Hepatocyte (in vitro differentiated cells): ENCODE measurements around the gene HBE1. TPM values are rescaled to one million over a fixed set of nuclear protein-coding genes. Genes with fewer than 3 reads are reported as not detected.

Experiments
- DNase-seq: peaks from one replicate; pipeline ENCODE4 v3.0.0-alpha.2; 2016; ENCODE audit warnings: low spot score
- H2AFZ ChIP-seq: fragments of 200-600 bp; sonication (generic); 2 replicates; pipeline ENCODE4 v1.6.0; 2016; ENCODE audit warnings: antibody characterized with exemption, mild to moderate bottlenecking
- H3K27ac ChIP-seq: fragments of 200-600 bp; sonication (generic); 2 replicates; pipeline ENCODE4 v1.5.1; 2016; ENCODE audit warnings: mild to moderate bottlenecking
- H3K27me3 ChIP-seq: fragments of 200-600 bp; sonication (generic); 2 replicates; pipeline ENCODE4 v1.6.1; 2016
- H3K36me3 ChIP-seq: fragments of 200-600 bp; sonication (generic); replicated peaks from 2 replicates; pipeline ENCODE4 v1.5.1; 2016; ENCODE audit warnings: low read depth; ENCODE audit not compliant: insufficient read depth
- H3K4me1 ChIP-seq: fragments of 200-600 bp; sonication (generic); 2 replicates; pipeline ENCODE4 v1.5.1; 2016; ENCODE audit warnings: mild to moderate bottlenecking, moderate library complexity; ENCODE audit not compliant: insufficient read depth
- H3K4me2 ChIP-seq: fragments of 200-600 bp; sonication (generic); 2 replicates; pipeline ENCODE4 v1.6.0; 2016
- H3K4me3 ChIP-seq: fragments of 200-600 bp; sonication (generic); 2 replicates; pipeline ENCODE4 v1.5.1; 2016; ENCODE audit warnings: mild to moderate bottlenecking
- H3K79me2 ChIP-seq: fragments of 200-600 bp; sonication (generic); 2 replicates; pipeline ENCODE4 v1.6.0; 2017; ENCODE audit warnings: mild to moderate bottlenecking
- H3K9me2 ChIP-seq: fragments of 200-600 bp; sonication (generic); replicated peaks from 2 replicates; pipeline ENCODE4 v1.6.0; 2017; ENCODE audit warnings: mild to moderate bottlenecking; ENCODE audit not compliant: insufficient read depth
- H3K9me3 ChIP-seq: fragments of 200-600 bp; sonication (generic); 2 replicates; pipeline ENCODE4 v1.5.1; 2016; ENCODE audit warnings: low read depth, mild to moderate bottlenecking
- H4K20me1 ChIP-seq: fragments of 200-600 bp; sonication (generic); 2 replicates; pipeline ENCODE4 v1.6.0; 2016; ENCODE audit warnings: mild to moderate bottlenecking; ENCODE audit not compliant: insufficient read depth, poor library complexity, severe bottlenecking
- EZH2 ChIP-seq: fragments of 200-600 bp; sonication (generic); IDR thresholded peaks from 2 replicates; pipeline ENCODE4 v1.6.1; 2016; ENCODE audit warnings: antibody characterized with exemption, mild to moderate bottlenecking, borderline replicate concordance
- EZH2phosphoT487 ChIP-seq: fragments of 200-600 bp; sonication (generic); IDR thresholded peaks from one replicate; pipeline ENCODE4 v1.6.1; 2018; ENCODE audit warnings: antibody characterized with exemption, mild to moderate bottlenecking, low read depth, moderate library complexity; ENCODE audit not compliant: unreplicated experiment, severe bottlenecking
- WGBS: methylation state at CpG from one replicate; pipeline ENCODE4 v1.1.6; 2016; ENCODE audit warnings: low lambda C conversion rate; ENCODE audit errors: missing lambda C conversion rate; 5-methylcytosine and 5-hydroxymethylcytosine counted together
- polyA plus RNA-seq: library from polyadenylated mRNA; unstranded; fragments of >200 nt; fragmentation: Nextera tagmentation; extraction: Ambion mirVana; gene quantifications from 2 replicates; pipeline ENCODE4 v1.2.1, GENCODE V29; 2016
- total RNA-seq: library from RNA; depleted of rRNA; stranded (reverse); fragments of >200 nt; gene quantifications from 2 replicates; pipeline ENCODE4 v1.2.3, GENCODE V29; 2014
- TF ChIP-seq, protein P1 (sequence below): fragments of 200-600 bp; sonication (generic); IDR thresholded peaks from 2 replicates; pipeline ENCODE4 v1.5.1; 2016; ENCODE audit warnings: antibody characterized with exemption, mild to moderate bottlenecking; ENCODE audit not compliant: poor library complexity

Gene HBE1
- total and polyA plus RNA-seq, 2 experiments from 2014 or later, result 0.25 to 1.1 TPM

DNA sequence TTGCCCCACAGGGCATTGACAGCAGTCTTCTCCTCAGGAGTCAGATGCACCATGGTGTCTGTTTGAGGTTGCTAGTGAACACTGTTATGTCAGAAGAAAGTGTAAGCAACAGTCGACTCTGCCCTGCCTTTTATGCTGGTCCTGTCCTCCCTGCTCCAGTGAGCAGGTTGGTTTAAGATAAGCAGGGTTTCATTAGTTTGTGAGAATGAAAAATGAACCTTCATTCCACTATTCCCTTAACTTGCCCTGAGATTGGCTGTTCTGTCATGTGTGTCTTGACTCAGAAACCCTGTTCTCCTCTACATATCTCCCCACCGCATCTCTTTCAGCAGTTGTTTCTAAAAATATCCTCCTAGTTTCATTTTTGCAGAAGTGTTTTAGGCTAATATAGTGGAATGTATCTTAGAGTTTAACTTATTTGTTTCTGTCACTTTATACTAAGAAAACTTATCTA lies 35.3 kb downstream of the HBE1 start, which contains the start of gene HBD:
HBD (minus strand) TSS at position 103 of the 454 bp plus-strand sequence; CDS start at position 53, 50 bp downstream.
- no peak for DNase-seq
- H3K9me3 ChIP-seq, result no peaks in the 10 kb centered on the region
- H3K79me2 ChIP-seq, result no peaks in the 10 kb centered on the region
- no peak within 1 kb of the TSS for H3K27ac ChIP-seq
- no peaks in the 10 kb centered on the region for H3K4me1 ChIP-seq
- H3K36me3 ChIP-seq, result no peaks in the 10 kb centered on the region
- no peaks in the 10 kb centered on the region for H3K27me3 ChIP-seq
- H4K20me1 ChIP-seq, result no peaks in the 10 kb centered on the region
- no peak within 1 kb of the TSS for H3K4me2 ChIP-seq
- no peak within 1 kb of the TSS for H2AFZ ChIP-seq
- TF ChIP-seq EZH2 (no peak), EZH2phosphoT487 (no peak)
- TF ChIP-seq, protein P1, sequence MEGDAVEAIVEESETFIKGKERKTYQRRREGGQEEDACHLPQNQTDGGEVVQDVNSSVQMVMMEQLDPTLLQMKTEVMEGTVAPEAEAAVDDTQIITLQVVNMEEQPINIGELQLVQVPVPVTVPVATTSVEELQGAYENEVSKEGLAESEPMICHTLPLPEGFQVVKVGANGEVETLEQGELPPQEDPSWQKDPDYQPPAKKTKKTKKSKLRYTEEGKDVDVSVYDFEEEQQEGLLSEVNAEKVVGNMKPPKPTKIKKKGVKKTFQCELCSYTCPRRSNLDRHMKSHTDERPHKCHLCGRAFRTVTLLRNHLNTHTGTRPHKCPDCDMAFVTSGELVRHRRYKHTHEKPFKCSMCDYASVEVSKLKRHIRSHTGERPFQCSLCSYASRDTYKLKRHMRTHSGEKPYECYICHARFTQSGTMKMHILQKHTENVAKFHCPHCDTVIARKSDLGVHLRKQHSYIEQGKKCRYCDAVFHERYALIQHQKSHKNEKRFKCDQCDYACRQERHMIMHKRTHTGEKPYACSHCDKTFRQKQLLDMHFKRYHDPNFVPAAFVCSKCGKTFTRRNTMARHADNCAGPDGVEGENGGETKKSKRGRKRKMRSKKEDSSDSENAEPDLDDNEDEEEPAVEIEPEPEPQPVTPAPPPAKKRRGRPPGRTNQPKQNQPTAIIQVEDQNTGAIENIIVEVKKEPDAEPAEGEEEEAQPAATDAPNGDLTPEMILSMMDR, result no peak
- no peak within 1 kb of the TSS for H3K4me3 ChIP-seq
- H3K9me2 ChIP-seq, result no peaks in the 10 kb centered on the region
- 69% methylated on average over 2 of the region's 2 CpGs for WGBS

DNA sequence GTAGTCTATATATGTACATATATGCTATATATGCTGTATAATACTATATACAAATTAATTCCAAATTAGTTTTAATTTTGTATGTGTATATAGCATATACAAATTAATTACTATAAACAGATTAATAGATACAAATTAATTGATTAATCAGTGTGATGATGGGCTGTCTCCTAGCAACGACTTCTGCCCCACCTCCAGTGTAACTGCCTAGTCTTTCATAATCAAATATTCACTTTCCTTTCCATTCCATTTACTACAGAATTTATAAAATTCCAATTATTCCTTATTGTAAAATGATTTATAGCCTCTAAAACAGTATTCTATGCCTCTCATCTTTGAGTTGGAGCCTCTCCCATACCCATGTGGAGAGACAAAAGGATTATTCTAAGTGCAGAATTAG lies 36.4 kb downstream of the HBE1 start:
- H3K4me1 ChIP-seq, result no peaks in the 10 kb centered on the region
- no peak overlapping the region for H3K27ac ChIP-seq
- no peak overlapping the region for H3K4me2 ChIP-seq
- no peak for TF ChIP-seq EZH2
- H3K36me3 ChIP-seq, result no peaks in the 10 kb centered on the region
- H2AFZ ChIP-seq, result no peak overlapping the region
- H3K4me3 ChIP-seq, result no peak overlapping the region
- H4K20me1 ChIP-seq, result no peaks in the 10 kb centered on the region
- no peak for DNase-seq
- H3K9me3 ChIP-seq, result no peaks in the 10 kb centered on the region
- WGBS, result 86% methylated on average over 1 of the region's 1 CpG
- no peaks in the 10 kb centered on the region for H3K79me2 ChIP-seq
- no peaks in the 10 kb centered on the region for H3K9me2 ChIP-seq
- H3K27me3 ChIP-seq, result no peaks in the 10 kb centered on the region

DNA sequence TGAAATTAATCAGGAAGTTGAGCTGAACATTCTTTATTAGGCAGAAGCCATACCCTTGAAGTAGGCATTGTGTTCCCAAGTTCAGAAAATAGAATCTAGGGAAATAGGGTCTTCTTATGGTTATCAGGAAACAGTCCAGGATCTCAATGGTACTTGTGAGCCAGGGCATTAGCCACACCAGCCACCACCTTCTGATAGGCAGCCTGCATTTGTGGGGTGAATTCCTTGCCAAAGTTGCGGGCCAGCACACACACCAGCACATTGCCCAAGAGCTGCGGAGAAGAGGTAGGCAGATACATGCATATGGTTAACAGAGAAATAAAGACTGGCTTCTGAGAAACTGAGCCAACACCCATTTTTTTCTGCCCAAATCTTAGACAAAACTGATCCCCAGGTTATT lies 36.9 kb downstream of the HBE1 start:
- Histone ChIP-seq H3K9me2 (no peaks in the 10 kb centered on the region), H3K27me3 (no peaks in the 10 kb centered on the region), H2AFZ (no peak overlapping the region), H3K36me3 (no peaks in the 10 kb centered on the region), H3K9me3 (no peaks in the 10 kb centered on the region), H3K4me2 (no peak overlapping the region), H4K20me1 (no peaks in the 10 kb centered on the region), H3K79me2 (no peaks in the 10 kb centered on the region), H3K27ac (no peak overlapping the region), H3K4me1 (no peaks in the 10 kb centered on the region), H3K4me3 (no peak overlapping the region)
- 97% methylated on average over 2 of the region's 2 CpGs for WGBS
- TF ChIP-seq, protein P1, result no peak
- no peak for TF ChIP-seq EZH2
- no peak for TF ChIP-seq EZH2phosphoT487
- no peak for DNase-seq

DNA sequence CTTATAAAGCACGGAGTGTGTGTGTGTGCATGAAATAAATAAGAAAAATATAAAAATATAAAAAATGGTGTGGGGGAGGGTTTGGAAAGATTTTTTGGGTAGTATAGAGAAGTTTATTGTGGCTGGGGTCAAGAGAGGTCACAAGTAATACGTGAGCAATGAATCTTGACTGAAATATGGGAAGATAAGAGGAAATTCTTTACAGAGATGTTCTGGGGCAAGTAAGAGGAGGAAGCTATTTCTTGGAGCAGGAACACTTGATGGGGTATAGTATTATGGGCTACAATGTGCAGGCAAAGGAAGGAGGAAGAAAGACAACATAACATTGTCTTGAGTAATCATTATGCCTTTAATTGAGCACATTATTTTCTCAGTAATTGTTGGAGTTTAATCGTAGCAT lies 37.6 kb downstream of the HBE1 start:
- no peaks in the 10 kb centered on the region for H3K9me3 ChIP-seq
- 79% methylated on average over 3 of the region's 3 CpGs for WGBS
- TF ChIP-seq, protein P1, result no peak
- no peak for TF ChIP-seq EZH2phosphoT487
- TF ChIP-seq EZH2, result no peak
- no peaks in the 10 kb centered on the region for H3K4me1 ChIP-seq
- no peak for DNase-seq
- H3K27me3 ChIP-seq, result no peaks in the 10 kb centered on the region
- H3K4me2 ChIP-seq, result no peak overlapping the region
- H4K20me1 ChIP-seq, result no peaks in the 10 kb centered on the region
- no peak overlapping the region for H2AFZ ChIP-seq
- no peak overlapping the region for H3K4me3 ChIP-seq
- H3K27ac ChIP-seq, result no peak overlapping the region
- H3K36me3 ChIP-seq, result no peaks in the 10 kb centered on the region
- no peaks in the 10 kb centered on the region for H3K9me2 ChIP-seq
- H3K79me2 ChIP-seq, result no peaks in the 10 kb centered on the region
